DMS114 treated with DMSO at 0.1 percent for 48 hours (cell line): ENCODE results near the gene LRRC7.

Source experiments
- DNase-seq: peaks from one replicate; lab custom pipeline; 2025; ENCODE audit not compliant: unreplicated experiment; lab: John Stamatoyannopoulos, UW

Gene LRRC7

DNA sequence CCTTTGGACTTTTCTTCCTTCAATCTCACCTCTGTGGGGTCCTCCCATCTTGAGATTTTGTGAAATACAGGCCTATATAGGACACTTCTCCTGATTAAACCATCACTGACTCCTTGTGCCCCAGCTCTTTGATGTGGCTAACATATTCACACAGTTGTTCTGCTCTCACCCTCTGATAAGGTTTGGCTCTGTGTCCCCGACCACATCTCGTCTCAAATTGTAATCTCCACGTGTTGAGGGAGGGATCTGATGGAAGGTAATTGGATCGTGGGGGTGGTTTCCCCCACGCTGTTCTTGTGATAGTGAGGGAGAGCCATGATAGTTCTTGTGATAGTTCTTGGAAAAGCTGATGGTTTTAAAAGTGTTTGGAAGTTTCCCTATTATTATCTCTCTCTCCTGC lies 19.7 kb downstream of the LRRC7 start:
- no peak for DNase-seq

DNA sequence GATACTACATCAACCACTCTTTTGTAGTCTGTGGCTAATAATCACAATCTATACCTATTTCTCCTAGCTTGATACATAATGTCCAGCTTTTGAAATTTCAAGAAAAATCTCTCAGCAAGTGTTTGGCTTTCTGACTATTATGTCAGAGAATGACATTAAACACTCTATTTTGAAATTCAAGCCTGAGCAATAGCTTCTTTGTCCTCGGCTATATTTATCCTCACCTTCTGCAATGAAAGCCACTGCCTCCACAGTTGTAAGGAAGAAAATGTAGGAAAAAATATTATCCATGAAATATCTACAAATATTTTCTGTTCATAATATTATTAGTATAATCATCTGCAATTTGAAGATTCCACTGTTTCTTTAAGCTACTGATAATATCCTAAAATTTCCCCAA lies 22.1 kb downstream of the LRRC7 start:
- no peak for DNase-seq

DNA sequence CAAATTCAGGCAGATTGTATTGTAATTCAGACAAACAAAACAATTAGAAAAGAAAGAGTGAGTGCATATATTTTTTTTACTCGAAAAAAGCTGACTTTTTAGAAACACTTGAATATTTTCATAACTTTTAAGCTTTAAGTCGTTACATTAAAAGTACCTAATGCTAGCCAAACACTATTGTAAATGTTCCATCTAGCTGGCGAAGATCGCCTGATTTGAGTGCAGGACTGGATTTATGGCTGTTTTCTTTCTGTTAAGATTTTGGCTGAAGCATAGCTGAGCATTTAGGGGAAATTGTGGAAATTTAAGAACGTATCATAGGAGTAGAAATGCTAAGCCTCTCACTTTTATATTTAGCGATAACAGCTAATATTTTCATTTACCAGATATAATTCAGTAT lies 24.6 kb downstream of the LRRC7 start:
- no peak for DNase-seq

DNA sequence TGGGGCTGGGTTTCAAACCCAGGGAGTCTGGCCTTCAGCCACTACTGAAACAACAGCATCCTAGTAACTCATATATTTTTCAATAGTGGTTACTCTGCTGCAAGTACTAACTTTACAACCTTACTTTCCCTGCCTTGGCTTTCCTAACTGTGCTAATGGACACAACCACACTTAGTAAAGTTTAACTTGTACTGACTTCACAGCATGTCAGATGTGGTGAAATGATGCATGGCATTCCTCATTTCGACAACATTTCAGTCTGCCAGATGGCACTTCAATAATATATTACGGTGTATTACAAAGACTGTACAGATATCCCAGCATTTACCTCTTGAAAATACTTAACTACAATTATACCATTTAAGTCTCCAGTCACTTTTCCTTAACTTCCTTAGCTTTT lies 27.8 kb downstream of the LRRC7 start:
- DNase-seq = no peak

DNA sequence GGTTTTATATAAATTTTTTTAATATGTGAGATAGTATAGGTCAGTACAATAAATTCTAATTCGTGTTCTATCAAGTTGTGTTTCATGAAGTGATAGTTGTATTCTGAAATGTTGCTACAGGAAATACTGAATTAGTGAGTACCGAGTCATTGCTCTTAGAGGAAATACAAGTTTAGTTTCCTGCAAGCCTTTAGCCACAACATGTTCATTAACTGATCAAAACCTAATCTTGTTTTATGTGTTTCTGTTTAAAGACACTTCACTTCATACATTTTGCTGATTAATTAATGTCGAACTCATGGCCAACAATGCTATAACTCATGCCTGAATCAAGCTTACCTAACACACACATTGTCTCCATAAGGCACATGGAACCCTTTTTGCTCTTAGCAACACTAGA lies 43.6 kb downstream of the LRRC7 start:
- DNase-seq = no peak

DNA sequence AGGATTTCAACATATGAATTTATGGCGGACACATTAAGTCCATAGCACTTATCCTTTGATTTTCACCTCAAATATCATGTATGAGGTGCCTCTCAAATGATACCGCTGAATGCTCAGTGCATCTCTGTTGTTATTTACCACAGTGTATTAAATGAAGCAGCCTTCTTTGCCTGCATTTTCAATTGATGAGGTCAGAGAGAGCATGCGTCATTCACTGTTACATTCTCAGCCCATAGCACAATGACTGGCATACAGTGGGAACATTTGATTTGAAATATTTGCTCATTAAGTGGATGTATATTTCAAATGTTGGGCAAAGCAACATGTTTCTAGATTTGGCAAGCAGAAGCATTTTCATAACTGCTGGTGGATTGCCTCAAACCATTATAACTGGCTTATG lies 45.7 kb downstream of the LRRC7 start:
- DNase-seq = no peak

DNA sequence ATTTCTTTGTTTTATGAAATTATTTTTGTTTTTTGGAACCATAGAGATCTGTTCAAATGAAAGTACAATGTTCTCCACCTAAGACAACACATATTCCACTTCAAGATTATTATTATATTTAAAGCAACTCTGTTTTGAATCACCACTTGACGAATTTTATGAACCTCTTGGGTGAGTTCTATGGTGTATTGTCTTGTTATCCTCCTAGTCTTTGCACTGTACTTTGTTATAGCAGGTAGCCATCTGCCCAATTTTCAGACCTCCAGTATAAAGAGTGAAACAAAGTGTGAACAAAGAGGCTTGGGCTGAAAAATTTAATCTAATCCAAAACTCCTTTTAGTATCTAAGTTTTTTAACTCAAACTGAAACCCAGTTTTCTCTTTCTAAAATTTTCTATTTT lies 71.0 kb downstream of the LRRC7 start:
- DNase-seq = no peak

DNA sequence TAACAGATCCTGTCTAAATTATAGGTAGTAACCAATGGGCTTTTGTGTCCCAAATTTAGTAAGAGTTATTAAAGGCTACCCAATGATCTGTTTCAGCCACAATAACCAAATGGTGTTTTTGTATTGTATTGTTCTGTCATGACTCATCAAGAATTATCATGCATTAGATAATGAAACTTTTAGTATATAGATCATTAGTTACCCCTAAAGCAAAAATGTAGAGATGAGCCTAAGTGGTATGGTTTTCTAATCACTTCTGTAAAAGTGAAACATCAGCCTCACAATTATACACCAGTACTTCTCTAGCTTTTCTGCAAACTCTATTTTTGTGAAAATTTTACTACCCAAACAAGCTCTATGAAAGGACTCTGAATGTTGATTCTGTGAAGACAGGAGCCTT lies 71.4 kb downstream of the LRRC7 start:
- DNase-seq = no peak

DNA sequence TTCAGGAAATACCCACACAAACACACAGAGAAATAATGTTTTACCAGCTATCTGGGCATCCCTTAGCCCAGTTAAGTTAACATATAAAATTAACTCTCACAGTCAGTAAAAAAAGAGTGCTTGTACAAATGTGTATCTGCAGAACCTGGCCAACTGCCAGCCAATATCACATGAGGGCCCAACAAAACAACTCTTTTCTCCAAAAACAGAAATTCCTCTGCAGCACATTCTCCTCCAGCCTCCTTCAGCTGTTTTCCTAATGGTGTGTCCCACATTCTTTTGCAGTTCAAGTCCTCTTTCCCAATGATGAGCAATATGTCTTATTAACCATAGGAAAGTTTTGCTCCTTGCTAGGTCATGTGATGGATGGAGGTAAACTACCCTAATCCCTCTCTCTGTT lies 75.5 kb downstream of the LRRC7 start:
- no peak for DNase-seq

DNA sequence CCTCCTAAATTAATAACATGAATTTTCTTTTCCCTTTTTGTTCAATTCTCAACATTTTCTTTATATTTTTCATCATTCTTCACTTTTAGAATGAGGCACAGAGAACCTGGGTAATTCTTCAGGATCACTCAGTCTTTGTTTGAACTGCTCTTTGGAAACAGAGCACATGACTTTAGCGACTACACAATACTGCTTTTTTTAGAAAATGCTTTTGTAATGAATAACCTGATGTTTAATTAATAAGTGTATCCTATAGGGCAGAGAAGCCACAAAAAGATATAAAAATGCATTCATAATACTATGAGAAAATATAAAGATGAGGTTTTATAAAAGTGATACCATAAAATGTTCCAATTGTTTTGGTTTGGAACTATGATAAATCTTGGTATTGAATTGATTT lies 77.8 kb downstream of the LRRC7 start:
- no peak for DNase-seq

DNA sequence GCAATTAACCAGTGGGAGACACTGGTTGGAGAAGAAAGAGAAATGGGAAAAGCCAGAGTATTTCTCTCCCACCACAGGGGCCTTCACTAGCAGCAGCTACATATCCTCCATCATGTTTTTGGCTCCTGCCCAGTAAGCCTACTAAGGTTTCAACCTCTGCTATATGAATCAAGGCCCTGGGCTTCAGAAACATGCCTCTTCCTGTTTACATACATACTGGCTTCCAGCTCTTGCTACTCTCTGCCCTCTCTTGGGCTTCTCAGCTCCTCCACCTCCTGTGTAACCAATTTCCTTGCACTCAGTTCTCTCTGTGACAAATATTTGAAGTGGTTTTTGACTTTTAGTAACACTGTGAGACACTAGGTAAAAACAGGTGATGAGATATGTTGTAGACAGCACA lies 80.8 kb downstream of the LRRC7 start:
- DNase-seq = no peak

DNA sequence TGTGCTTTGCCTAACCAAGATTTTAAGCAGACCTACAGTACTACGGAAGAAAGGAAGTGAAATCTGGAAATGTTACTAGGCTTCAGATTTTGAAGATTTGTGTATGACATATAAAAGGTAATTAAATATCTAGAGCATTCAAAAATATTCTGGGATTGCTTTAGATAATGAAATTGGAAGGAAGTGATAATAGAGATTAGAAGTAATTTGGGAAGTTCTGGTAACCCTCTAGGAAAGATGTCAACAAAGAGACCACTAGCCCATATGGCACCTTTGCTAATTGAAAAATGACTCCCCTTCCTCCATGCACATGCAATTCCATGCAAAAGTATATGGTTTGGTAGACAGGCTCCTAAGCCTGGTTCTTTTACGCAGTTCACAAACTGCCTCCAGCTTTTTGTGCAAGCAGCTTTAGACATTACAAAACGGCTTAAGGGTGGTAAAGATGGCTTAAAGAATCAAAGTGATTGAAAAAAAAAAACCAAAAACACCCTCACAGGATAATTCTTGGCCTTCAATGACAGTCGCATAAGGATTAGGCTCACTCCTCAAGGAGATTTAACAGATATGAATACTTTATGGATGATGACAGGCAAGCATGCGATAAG lies 81.8 kb downstream of the LRRC7 start:
- no peak for DNase-seq

DNA sequence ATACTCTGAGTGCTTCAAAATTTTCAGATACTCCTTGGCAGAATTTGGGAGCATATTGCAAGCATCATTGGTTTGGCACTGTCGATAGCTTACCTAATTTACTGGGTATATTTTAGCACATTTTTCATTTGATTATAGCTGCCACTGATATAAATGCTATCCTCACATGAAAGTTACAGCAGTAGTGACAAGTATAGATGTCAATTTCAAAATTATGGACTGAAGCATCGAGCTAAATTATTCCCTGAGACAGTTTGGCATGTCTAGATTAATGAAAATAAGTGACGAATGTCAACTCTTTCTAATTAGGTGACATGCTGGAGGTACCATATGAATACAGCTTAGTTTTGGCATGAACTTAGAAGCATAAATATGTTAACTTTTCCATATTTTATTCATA lies 83.1 kb downstream of the LRRC7 start:
- no peak for DNase-seq

DNA sequence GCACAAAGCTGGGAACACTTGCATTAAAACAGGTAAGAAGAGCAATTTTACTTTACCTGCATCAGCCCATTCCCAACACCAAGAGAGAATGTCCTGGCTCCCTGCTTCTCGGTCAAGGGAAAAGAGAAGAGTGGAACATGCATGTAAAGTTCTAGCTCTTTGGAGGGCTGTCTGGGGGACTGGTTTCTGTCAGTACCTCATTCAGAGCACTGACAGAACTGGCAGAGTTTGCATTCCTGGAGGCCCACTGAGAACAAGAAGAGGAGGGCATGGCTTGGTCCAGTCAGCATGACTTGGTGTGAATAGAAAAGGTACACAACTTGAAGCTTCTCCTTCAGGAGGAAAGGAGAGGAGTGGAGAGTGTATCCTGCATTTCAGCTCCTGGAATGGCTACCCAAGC lies 83.9 kb downstream of the LRRC7 start:
- no peak for DNase-seq

DNA sequence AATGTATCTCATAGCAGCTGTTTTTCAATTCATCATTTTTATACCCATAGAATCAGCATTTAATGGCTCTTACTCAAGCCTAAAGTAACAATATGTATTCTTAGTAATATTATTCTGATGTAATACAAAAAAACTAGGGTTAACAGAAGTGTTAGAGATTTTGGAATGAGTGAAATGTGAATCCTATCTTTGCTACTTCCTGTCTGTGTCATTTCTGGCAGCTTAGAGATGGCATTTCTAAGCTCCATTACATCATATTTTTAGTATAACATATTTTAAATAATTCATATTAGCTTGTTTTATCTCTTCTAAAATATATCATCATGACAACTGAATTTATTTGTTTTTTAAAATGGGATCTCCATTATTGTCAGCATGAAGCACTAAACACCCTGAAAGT lies 90.2 kb downstream of the LRRC7 start:
- DNase-seq = no peak

DNA sequence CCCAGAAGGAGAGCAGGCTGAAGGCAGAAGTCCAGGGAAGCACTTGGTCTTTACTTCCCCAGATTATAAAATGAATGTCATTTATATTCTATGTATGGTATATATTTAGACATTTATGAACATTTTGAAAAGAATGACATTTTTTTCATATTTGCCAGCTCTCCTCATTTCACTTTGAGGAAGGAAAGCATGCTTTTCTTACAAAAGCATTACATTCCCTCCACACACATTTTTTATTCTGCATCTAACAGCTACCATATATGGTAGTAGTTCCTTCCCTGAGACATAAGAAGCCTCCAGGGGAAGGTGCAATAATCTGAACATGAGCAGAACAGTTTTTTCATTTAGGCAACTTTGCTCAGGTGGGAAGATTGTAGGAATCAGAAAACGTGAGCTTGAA lies 94.0 kb downstream of the LRRC7 start:
- DNase-seq = no peak

DNA sequence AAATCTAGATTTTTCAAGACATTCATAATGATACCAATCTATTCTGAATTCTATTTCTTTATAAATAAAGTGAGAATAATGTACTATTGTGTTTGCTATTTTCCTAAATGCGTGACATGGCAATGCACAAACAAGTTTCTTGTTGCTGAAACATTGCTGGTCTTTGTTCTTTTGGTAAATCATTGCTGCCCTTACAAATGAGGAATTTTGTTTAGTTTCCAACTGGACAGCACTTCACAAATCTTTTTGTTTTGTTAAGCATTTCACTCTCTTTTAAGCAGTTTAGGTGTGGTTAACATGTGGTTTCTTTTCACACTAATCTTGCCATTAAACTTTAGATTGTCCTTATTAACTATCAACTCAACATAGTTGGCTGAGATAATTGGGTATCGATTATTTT lies 94.6 kb downstream of the LRRC7 start:
- no peak for DNase-seq

DNA sequence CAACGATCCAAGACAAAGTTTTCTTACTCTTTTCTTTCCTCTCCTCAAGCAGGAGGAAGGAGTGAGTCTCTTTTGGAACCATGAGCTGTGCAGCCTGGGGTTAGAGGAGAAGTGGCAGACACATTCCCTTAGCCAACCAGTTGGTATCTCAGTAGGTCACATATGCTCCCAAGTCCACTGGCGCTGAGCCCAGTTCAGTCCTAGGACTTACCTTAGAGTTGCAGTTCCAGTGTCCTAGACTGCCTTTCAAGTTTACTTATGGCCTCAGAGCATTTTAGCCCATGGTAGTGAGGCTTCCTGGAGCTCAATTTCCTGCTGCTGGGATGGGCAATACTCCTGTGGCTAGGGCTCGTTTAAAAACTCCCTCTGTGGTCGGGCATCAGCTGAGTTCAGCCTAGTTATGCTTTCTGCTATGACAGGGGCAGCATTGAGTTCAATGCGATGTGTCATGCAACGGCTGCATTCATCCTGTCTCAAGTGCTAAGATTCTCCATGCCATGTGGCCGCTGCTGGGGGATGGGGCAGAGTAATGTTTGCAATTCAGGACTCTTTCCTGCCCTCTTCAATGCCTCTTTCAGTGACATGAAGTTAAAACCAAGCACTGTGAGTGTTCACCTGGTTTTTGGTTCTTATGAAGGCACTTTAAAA lies 103.8 kb downstream of the LRRC7 start:
- no peak for DNase-seq

DNA sequence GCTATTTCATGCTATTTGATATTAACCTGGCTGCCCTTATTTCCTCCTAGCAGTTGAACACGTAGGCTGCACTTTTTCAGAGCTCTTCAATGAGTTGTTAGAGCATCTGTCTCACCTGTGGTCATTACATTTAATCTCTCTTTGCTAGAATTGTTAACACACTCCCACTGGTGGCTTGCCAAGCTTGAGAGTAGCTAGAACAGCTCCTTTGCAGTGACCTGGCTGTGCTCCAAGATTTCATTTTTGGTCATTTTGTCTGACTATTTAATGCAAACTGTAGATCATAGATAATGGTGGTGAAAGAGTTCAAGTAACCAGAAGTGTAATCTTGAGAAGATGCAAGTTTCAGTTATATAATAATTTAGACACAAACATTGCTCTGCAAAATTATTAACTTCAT lies 105.6 kb downstream of the LRRC7 start:
- no peak for DNase-seq

DNA sequence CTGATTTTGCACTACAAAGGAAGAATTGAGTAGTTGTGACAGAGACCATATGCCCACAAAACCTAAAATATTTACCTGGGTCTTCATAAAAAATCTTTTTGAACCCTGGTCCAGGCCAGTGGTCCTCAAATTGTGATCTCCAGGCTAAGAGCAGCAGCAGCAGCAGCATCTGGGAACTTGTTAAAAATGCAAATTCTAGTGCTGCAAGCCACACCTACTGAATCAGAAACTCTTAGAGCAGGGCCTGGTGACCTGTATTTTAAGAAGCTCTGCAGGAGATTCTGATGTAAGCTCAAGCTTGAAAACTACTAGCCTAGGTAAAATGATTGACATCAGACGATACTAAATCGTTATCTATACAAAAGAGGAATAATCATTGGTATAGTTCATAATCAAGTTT lies 112.2 kb downstream of the LRRC7 start:
- no peak for DNase-seq

DNA sequence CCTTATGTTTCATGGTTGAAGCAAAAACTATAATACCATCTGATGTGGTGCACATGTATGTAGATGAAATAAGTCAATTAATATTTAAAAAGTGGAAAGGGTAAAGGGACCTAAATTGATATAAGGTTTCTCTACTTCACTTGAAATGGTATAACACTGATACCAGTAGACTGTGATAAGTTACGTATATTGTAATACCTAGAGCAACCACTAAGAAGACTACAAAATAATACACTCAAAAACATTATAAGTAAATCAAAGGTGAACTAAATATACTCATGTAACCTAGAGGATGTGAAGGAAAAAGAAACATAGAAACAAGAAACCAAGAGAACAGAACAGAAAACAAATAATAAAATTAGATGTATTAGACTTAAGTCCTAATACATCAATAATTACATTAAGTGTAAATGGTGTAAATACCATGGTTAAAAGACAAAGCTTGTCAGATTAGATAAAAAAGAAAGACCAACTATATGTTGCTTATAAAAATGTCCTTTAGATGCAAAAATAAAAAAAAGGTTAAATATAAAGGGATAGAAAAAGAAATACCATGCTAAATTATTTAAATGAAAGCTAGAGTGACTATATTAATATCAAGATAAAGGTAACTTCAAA lies 118.8 kb downstream of the LRRC7 start:
- DNase-seq = no peak

DNA sequence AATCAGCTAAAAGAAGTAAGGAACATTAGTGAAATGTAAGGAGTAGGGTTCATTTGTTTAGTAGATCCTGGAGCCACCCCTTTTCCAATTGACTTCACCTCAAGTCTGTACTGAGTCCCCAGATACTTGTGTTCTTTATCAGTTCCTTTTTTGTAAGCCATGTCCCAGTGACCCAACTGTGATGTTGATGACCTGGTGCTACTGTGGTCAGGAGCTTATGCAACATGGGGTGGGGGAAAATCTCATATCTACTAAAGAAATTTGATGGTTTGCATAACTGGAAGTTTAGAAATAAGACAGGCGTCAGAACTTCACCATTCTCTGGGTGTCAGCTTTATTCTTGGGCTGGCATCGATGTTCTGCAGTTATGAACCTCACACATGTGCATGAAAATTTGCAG lies 120.5 kb downstream of the LRRC7 start:
- no peak for DNase-seq

DNA sequence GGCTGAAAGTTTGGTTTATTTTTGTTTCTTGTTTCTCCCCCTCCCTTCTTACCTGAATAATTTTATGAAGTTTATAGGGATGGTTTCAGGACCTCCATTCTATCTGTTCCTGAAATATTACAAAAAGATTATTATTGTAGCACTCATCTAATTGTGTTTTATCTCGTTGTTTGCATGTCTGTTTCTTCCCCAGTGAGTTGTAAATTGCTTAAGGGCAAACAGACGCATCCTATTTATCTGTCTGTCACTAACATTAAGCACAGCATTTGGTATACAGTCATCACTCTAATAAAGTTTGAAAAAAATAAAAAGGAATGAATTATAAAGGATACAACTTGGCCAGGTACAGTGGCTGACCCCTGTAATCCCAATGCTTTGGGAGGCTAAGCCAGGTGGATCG lies 123.5 kb downstream of the LRRC7 start:
- DNase-seq = no peak
